ENCODE measurements around the gene HTR1D. TPM values are rescaled to one million over a fixed set of nuclear protein-coding genes. Genes with fewer than 3 reads are reported as not detected.

Gene HTR1D
- total and polyA plus RNA-seq, 2 donors (not counting 3 experiments of a cell fraction or from before 2014, with no cell fraction given): 1.5 to 1.9 TPM

DNA sequence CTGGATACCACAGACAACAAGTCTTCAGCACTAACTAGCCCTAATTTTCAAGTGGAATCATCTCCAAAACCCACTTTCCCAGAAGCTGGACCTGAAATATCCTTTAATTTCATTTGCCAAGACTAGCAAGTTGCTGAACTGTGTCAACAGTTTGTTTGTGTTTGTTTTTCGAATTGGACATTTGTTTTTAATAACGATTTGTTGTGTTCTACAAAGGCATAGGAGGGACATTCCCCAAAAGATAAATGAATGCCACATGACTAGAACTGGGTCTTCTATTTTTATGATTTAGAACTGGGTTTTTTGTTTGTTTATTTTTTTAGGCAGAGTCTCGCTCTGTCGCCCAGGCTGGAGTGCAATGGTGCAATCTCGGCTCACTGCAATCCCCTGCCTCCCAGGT is 66.6 kb downstream of the HTR1D start:
- Histone ChIP-seq H3K4me2 (ENCODE audit: insufficient read depth, low read length) (no peak overlapping the region), H2AFZ (ENCODE audit: low read depth, low read length) (no peak overlapping the region), H3K27ac (ENCODE audit: insufficient read depth, low read depth, low read length) (no peak overlapping the region), H3K79me2 (ENCODE audit: control insufficient read depth, insufficient read depth, low read length) (peaks cover 98% of the 10 kb centered on the region), H4K20me1 (replicated peaks; ENCODE audit: control insufficient read depth, extremely low read depth, insufficient read depth, low read length) (peaks cover 23% of the 10 kb centered on the region), H3K27me3 (ENCODE audit: control insufficient read depth in 2 of 2, insufficient read depth in 2 of 2, low read length in 2 of 2) (no peaks in the 10 kb centered on the region), H3K36me3 (ENCODE audit: control insufficient read depth in 2 of 2, extremely low read depth in 1 of 2, insufficient read depth in 2 of 2, low read length in 2 of 2) (no peaks in the 10 kb centered on the region), H3K9ac (replicated peaks; ENCODE audit: extremely low read depth, insufficient read depth, low read length) (no peak overlapping the region), H3K9me1 (replicated peaks; ENCODE audit: control insufficient read depth, extremely low read depth, insufficient read depth, low read length) (no peaks in the 10 kb centered on the region), H3K4me3 (replicated peaks in 1 of 3; ENCODE audit: insufficient read depth in 1 of 3, low read depth in 1 of 3, low read length in 3 of 3) (no peak overlapping the region), H3K9me3 (replicated peaks; ENCODE audit: control insufficient read depth, insufficient read depth, low read length) (no peaks in the 10 kb centered on the region), H3K4me1 (ENCODE audit: control insufficient read depth, extremely low read depth, insufficient read depth, low read length) (peaks cover 17% of the 10 kb centered on the region)
- no TSS peak for BruUV-seq (replicated peaks)
- POLR2A ChIA-PET: no interaction called here
- TF ChIP-seq, protein P1, sequence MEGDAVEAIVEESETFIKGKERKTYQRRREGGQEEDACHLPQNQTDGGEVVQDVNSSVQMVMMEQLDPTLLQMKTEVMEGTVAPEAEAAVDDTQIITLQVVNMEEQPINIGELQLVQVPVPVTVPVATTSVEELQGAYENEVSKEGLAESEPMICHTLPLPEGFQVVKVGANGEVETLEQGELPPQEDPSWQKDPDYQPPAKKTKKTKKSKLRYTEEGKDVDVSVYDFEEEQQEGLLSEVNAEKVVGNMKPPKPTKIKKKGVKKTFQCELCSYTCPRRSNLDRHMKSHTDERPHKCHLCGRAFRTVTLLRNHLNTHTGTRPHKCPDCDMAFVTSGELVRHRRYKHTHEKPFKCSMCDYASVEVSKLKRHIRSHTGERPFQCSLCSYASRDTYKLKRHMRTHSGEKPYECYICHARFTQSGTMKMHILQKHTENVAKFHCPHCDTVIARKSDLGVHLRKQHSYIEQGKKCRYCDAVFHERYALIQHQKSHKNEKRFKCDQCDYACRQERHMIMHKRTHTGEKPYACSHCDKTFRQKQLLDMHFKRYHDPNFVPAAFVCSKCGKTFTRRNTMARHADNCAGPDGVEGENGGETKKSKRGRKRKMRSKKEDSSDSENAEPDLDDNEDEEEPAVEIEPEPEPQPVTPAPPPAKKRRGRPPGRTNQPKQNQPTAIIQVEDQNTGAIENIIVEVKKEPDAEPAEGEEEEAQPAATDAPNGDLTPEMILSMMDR (IDR thresholded peaks at IDR 0.05; ENCODE audit: extremely low read depth in 1 of 2, insufficient read depth in 1 of 2, low read depth in 1 of 2, low read length in 2 of 2): no peak
- TF ChIP-seq EZH2 (IDR thresholded peaks at IDR 0.05; ENCODE audit: borderline replicate concordance, low read depth, low read length, severe bottlenecking): no peak
- FAIRE-seq: no peak
- intact Hi-C loops (cut with micrococcal nuclease) (no loop called here), dilution Hi-C loops (cut with MboI; ENCODE audit: extremely low pct_ligation_motif_present, low sequenced_read_pairs) (no loop called here)
- CTCF ChIA-PET: interaction anchor here (0.6 to 1.8 kb wide), 5 partner anchors 11 to 50 kb away, joined by 3 to 8 read pairs (median 8); no protein-coding TSS in a partner anchor
- DNase-seq (ENCODE audit: low read depth, low spot score): no peak

DNA sequence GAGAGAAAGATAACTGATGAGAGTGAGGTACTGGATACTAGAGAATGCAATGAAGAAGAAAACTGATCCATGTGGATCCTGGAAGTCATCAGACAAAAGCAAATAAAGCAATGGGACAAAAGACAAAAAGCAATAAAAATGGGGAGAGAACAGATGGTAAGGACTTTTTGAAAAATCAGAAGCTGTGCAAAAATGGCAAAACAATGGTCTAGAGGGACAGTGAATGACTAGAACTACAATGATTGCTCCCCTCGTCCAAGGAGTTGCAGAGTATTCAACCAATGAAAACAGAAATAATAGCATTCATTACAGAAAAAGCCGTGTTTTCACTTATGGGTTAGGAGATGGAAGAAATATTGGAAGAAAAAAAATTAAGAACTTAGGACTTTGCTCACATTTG is 67.2 kb downstream of the HTR1D start:
- Histone ChIP-seq H3K4me3 (replicated peaks in 1 of 3; ENCODE audit: insufficient read depth in 1 of 3, low read depth in 1 of 3, low read length in 3 of 3) (no peak overlapping the region), H3K9me1 (replicated peaks; ENCODE audit: control insufficient read depth, extremely low read depth, insufficient read depth, low read length) (no peaks in the 10 kb centered on the region), H3K79me2 (ENCODE audit: control insufficient read depth, insufficient read depth, low read length) (peaks cover 98% of the 10 kb centered on the region), H3K4me2 (ENCODE audit: insufficient read depth, low read length) (no peak overlapping the region), H3K9me3 (replicated peaks; ENCODE audit: control insufficient read depth, insufficient read depth, low read length) (no peaks in the 10 kb centered on the region), H3K4me1 (ENCODE audit: control insufficient read depth, extremely low read depth, insufficient read depth, low read length) (peaks cover 17% of the 10 kb centered on the region), H2AFZ (ENCODE audit: low read depth, low read length) (no peak overlapping the region), H3K27me3 (ENCODE audit: control insufficient read depth in 2 of 2, insufficient read depth in 2 of 2, low read length in 2 of 2) (no peaks in the 10 kb centered on the region), H3K27ac (ENCODE audit: insufficient read depth, low read depth, low read length) (no peak overlapping the region), H3K9ac (replicated peaks; ENCODE audit: extremely low read depth, insufficient read depth, low read length) (no peak overlapping the region), H4K20me1 (replicated peaks; ENCODE audit: control insufficient read depth, extremely low read depth, insufficient read depth, low read length) (peaks cover 23% of the 10 kb centered on the region), H3K36me3 (ENCODE audit: control insufficient read depth in 2 of 2, extremely low read depth in 1 of 2, insufficient read depth in 2 of 2, low read length in 2 of 2) (no peaks in the 10 kb centered on the region)
- no TSS peak for BruUV-seq (replicated peaks)
- intact Hi-C loops (cut with micrococcal nuclease): no loop called here
- TF ChIP-seq EZH2 (IDR thresholded peaks at IDR 0.05; ENCODE audit: borderline replicate concordance, low read depth, low read length, severe bottlenecking): no peak
- TF ChIP-seq, protein P1 (IDR thresholded peaks at IDR 0.05; ENCODE audit: extremely low read depth in 1 of 2, insufficient read depth in 1 of 2, low read depth in 1 of 2, low read length in 2 of 2): no peak
- TF ChIP-seq JUN (IDR thresholded peaks at IDR 0.05; ENCODE audit: borderline replicate concordance, insufficient read depth, insufficient read length, low read depth): no peak
- TF ChIP-seq, protein P2, sequence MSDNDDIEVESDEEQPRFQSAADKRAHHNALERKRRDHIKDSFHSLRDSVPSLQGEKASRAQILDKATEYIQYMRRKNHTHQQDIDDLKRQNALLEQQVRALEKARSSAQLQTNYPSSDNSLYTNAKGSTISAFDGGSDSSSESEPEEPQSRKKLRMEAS (IDR thresholded peaks at IDR 0.05; ENCODE audit: insufficient read depth, insufficient read length): no peak
- TF ChIP-seq FOS (IDR thresholded peaks at IDR 0.05; ENCODE audit: borderline replicate concordance, insufficient read depth, low read length): no peak
- TF ChIP-seq POLR2AphosphoS5 (IDR thresholded peaks at IDR 0.05; ENCODE audit: insufficient read depth, low read depth, low read length): no peak
- no peak for TF ChIP-seq MYC (IDR thresholded peaks at IDR 0.05; ENCODE audit: low read depth, low read length)
- no peak for TF ChIP-seq GATA2 (IDR thresholded peaks at IDR 0.05; ENCODE audit: insufficient read depth, insufficient read length, low read depth, low read length)
- no peak for TF ChIP-seq POLR2A (IDR thresholded peaks at IDR 0.05; ENCODE audit: low read depth, low read length)
- no peak for DNase-seq (ENCODE audit: low read depth, low spot score)
- dilution Hi-C loops (cut with MboI; ENCODE audit: extremely low pct_ligation_motif_present, low sequenced_read_pairs): no loop called here
- ChIA-PET POLR2A (interaction anchor here (0.7 kb wide), 2 partner anchors 47 to 131 kb away, joined by 3 to 5 read pairs; no protein-coding TSS in a partner anchor), CTCF (interaction anchor here (0.6 to 1.8 kb wide), 5 partner anchors 10 to 50 kb away, joined by 3 to 8 read pairs (median 8); no protein-coding TSS in a partner anchor)
- FAIRE-seq: no peak

All from endothelial cell of umbilical vein (primary cell).